OCI-LY1 (cell line): ENCODE measurements around the gene TRIM10.

Experiments used
- EZH2 ChIP-seq: fragments of 200-600 bp; sonication (generic), shearing (Covaris generic); IDR thresholded peaks from 2 replicates; pipeline ENCODE4 v1.8.0; 2017; ENCODE audit warnings: borderline replicate concordance, mixed run types, mild to moderate bottlenecking, antibody characterized with exemption, low read length, moderate library complexity, mixed read lengths
- TF ChIP-seq, protein P1 (sequence below): fragments of 200-600 bp; sonication (generic), shearing (Covaris generic); IDR thresholded peaks from 2 replicates; pipeline ENCODE4 v1.5.1; 2017; ENCODE audit warnings: mild to moderate bottlenecking, antibody characterized with exemption, low read length, moderate library complexity, mixed read lengths

DNA sequence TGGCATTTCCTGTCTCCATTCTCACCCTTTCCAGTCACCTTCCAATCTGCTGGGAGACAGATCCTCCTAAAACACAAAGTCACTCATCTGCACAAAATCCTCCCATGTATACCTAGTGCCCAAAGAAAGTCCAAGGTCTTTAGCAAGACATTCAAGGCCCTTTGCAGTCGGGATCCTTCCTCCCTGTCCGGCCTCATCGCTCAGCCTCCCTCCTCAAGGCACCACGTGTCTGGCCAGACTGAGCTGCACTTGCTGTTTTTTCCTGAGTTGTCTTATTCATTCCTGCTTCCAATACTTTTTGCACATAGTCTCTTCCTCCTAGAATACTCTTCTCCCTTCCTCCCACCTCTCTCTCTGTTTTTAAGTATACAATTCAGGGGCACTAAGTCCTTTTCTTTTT lies 3.7 kb upstream of the TRIM10 start:
- TF ChIP-seq, protein P1, sequence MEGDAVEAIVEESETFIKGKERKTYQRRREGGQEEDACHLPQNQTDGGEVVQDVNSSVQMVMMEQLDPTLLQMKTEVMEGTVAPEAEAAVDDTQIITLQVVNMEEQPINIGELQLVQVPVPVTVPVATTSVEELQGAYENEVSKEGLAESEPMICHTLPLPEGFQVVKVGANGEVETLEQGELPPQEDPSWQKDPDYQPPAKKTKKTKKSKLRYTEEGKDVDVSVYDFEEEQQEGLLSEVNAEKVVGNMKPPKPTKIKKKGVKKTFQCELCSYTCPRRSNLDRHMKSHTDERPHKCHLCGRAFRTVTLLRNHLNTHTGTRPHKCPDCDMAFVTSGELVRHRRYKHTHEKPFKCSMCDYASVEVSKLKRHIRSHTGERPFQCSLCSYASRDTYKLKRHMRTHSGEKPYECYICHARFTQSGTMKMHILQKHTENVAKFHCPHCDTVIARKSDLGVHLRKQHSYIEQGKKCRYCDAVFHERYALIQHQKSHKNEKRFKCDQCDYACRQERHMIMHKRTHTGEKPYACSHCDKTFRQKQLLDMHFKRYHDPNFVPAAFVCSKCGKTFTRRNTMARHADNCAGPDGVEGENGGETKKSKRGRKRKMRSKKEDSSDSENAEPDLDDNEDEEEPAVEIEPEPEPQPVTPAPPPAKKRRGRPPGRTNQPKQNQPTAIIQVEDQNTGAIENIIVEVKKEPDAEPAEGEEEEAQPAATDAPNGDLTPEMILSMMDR = no peak
- TF ChIP-seq EZH2 = no peak
